ACHN (cell line): ENCODE results near the gene JPT1.
"Not testable (repeated sequence)": the region's sequence is repeated elsewhere in the genome, so short reads cannot be mapped to it uniquely, and the experiment has no call there.

Experiments used
- DNase-seq: peaks from one replicate; pipeline ENCODE4 v3.0.0-alpha.2; 2015
- in situ Hi-C: cut with HindIII; loops from 2 replicates; pipeline ENCODE4 v1.10.0; 2017; ENCODE audit warnings: low sequenced_read_pairs, low pct_ligation_motif_present, low pct_unique_long_range_greater_than_20kb

Gene JPT1

GRCh38 chr17:75154195-75155106 lies at the start of gene JPT1:
TSS of gene JPT1 (minus strand) at chr17:75154512. CDS start at chr17:75154397, 115 bp downstream.
- in situ Hi-C loops, result no loop called here
- peak; percentile 100 for DNase-seq

DNA sequence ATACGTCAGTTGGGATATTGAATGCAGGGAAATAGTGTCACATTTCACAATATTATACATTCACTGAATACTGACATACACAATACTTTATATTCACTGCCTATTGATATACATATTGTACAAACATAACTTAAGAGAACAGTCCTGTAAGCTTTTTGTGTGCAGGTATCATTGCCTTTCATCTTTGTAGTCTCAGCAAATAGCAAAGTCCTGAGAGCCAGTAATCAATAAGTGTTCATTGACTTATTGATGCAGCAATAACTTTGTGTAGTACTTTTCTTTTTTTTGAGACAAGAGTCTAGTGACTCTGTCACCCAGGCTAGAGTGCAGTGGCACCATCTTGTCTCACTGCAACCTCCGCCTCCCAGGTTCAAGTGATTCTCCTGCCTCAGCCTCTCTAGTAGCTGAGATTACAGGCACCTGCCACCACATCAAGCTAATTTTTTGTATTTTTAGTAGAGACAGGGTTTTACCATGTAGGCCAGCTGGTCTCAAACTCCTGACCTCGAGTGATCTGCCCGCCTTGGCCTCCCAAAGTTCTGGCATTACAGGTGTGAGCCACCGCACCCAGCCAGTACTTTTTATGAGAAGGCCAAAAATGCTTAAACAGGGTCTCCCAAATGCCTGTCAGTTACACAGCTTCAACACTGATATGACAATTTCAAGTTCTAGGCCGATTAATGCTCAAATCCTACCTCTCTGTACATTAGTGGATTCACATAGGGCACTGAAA lies 45.7 kb upstream of the JPT1 start:
- no peak for DNase-seq
- in situ Hi-C loops, result no loop called here

DNA sequence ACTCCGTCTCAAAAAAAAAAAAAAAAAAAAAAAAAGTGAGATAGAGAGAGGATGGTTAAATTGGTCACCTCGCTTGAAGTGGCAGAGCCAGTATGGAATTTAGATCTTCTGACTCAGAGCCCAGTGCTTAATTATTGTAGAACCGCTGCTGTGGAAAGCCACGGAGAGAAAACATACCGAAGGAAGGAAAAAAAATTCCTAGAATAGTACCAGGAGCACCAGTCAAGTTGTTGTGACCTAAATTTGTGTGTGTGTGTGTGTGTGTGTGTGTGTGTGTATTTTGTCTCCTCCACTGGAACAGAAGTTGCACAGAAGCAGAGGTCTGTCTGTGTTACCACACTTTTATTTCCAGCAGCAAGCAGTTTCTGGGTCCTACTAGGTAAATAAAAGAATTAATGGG lies 40.6 kb upstream of the JPT1 start:
- peak; percentile 98 for DNase-seq
- in situ Hi-C loops, result no loop called here

GRCh38 chr17:75191584-75191983 lies 37.3 kb upstream of the JPT1 start:
- in situ Hi-C loops, result no loop called here
- DNase-seq, result peak; percentile 61

GRCh38 chr17:75188614-75189013 lies 34.3 kb upstream of the JPT1 start:
- DNase-seq, result no peak
- in situ Hi-C loops, result no loop called here

GRCh38 chr17:75183999-75184884 lies 29.9 kb upstream of the JPT1 start:
- DNase-seq, result no peak
- in situ Hi-C loops, result no loop called here

DNA sequence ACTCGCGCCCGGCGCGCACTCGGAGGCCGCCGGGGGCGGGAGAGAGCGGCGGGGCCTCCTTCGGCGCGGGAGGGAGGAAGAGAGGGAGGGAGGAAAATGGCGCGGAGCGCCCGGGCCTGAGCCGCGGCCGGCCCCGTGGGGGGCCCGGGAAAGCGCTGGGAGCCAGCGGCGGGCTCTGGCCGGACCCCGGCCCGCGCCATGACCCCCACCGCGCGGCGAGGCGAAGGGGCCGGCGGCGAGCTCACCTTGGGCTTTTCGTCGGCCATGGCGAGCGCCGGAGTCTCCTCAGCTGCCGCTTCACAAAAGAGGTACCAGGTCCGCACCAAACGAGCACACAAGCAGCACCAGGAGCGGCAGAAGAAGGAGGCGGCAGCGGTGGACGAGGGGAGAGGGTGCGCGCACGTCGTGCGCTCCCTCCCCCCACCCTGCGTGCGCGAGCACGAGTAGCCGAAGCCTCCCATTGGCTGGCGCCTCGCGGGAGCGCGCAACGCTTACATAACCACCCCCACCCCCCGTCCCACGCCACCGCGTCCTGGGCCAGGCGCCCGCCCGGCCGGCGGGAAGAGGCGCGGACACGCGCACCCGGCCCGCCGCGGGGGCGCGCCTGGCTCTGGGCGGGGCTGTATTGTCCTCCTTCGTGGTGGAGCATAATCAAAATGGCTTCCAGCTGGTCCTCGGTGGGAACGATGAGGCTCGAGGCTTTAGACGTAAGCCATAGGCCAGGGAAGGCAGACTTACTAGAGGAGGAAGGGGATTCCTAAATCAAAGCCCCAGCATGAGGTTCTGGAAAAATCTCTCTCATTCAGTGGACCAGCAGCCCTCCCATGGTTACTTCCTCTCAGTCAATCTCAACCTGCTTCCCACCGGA lies 28.5 kb upstream of the JPT1 start, which contains the start of gene SUMO2:
Gene SUMO2 (minus strand): TSS at position 391 of the 868 bp plus-strand sequence. CDS start 125 bp downstream, at position 266.
- in situ Hi-C loops, result no loop called here

GRCh38 chr17:75182319-75182568 lies 27.9 kb upstream of the JPT1 start:
- in situ Hi-C loops, result no loop called here
- no peak for DNase-seq

More for the DNA sequence above, 28.5 kb upstream of the JPT1 start, which contains the start of gene SUMO2:
- DNase-seq, result peak; percentile 96

DNA sequence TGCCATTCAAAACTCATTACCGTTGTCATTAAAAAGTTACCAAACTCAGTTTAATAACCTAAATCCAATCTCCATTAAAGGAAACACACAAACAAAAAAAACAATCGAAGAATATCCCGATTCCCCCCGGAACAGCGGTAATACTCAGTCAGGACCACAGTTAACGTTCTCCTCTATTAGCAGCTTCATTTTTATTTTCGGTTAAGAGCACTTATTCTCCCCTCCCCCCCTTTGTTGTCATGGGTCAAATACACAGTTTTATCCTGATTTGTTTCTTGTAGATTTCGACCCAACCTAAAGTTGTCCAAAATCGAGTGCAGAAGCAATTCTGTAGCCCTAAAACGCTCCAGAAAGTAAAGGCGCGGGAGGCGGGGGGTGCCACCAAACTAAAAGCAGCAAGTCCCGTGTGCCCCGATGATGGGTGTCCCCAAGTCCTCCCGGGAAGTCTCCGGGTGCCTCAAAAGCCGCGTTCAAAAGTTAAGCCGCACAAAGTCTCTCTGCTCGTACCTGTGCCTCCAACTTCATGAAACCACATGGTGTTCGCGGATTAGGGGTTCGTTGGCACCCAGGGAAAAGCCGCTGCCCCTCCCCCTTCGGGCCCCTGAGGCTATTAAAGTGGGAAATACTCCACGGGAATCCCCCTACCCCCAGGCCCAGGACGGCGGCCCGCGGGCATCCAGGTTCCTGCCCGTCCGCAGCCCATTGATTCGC lies 27.5 kb upstream of the JPT1 start:
- no peak for DNase-seq
- in situ Hi-C loops, result no loop called here

DNA sequence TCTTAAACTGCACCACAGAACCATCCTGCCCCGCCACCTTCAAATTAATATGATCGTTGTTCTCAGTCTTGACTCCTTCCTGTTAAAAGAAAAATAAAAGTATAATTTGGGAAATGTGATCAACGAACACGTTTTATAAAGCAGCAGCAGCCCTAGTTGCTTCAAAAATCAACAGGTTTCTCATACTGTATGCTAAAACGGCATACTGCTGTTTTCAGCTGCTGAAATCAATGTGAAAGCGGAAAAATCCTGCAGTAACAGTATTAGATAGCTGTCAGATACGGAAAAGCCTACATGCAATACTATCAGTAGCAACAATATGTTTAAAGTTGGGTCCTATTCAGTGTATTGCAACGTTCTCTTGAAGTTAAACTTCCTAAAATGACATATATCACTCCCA lies 26.8 kb upstream of the JPT1 start:
- in situ Hi-C loops, result no loop called here
- DNase-seq, result no peak

- in situ Hi-C loops, result no loop called here
- no peak for DNase-seq
Observed at GRCh38 chr17:75178453-75178852, 24.1 kb upstream of the JPT1 start.

DNA sequence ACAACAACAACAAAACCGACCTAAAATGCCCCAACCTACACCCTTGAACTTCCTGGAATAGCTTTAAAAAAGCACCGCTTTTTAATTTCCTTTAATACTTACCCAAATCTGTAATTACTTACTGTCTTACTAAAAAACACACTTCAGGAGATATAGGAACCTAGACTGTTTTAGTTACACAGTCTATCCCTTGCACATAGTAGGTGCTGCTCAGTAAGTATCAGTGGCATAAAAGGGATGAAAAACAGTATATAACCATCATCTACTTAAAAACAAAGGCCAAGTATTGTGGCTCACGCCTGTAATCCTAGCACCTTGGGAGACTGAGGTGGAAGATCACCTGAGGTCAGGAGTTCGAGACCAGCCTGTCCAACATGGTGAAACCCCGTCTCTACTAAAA lies 22.3 kb upstream of the JPT1 start:
- in situ Hi-C loops, result no loop called here
- no peak for DNase-seq

DNA sequence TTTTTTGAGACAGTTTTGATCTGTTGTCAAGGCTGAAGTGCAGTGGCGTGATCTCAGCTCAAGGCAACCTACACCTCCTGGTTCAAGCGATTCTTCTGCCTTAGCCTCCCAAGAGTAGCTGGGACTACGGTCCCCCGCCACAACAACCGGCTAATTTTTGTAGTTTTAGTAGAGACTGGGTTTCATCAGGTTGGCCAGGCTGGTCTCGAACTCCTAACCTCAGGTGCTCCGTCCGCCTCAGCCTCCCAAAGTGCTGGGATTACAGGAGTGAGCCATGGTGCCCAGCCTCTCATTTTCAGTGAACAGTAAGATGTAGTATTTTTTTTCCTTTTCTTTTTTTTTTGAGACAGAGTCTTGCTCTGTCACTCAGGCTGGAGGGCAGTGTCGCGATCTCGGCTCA lies 20.7 kb upstream of the JPT1 start:
- in situ Hi-C loops, result no loop called here
- DNase-seq, result no peak

DNA sequence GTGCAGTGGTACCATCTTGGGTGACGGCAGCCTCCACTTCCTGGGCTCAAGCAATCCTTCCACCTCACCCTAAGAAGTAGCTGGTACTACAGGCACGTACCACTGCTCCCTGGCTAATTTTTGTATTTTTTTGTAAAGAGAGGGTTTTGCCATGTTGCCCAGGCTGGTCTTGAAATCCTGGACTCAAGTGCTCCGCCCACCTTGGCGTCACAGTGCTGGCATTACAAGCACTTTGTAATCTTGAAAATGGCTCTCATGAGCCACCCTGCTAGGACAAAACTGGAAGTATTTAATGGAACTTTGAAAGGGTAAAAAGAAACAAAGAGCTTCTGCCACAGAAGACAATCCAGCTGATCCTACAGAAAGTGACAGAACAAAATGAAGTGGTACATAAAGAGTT lies 19.2 kb upstream of the JPT1 start:
- in situ Hi-C loops, result no loop called here
- no peak for DNase-seq

DNA sequence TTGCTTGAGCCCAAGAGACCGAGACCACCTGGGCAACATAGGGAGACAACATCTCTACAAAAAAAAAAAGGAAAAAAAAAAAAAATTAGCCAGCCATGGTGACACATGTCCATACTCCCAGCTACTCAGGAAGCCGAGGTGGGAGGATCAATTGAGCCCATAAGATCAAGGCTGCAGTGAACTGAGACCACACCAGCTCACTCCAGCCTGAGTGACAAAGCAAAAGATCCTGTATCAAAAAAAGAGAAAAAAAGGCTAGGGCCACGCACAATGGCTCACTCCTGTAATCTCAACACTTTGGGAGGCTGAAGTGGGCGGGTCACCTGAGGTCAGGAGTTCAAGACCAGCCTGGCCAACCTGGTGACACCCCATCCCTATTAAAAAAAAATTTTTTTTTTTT lies 14.7 kb upstream of the JPT1 start:
- no peak for DNase-seq
- in situ Hi-C loops, result no loop called here

- DNase-seq, in situ Hi-C loops: not testable (repeated sequence)
Observed at GRCh38 chr17:75164606-75165005, 10.3 kb upstream of the JPT1 start.

- in situ Hi-C loops, result no loop called here
- DNase-seq, result no peak
Observed at GRCh38 chr17:75163074-75163473, 8.8 kb upstream of the JPT1 start.
